GM18861 (cell line): ENCODE results near the gene N4BP2L1.

Experiments
- ATAC-seq: cut with Tn5 transposase; IDR thresholded peaks from one replicate; pipeline ENCODE4 v1.9.1; 2021; ENCODE audit not compliant: unreplicated experiment

The N4BP2L1 gene

DNA sequence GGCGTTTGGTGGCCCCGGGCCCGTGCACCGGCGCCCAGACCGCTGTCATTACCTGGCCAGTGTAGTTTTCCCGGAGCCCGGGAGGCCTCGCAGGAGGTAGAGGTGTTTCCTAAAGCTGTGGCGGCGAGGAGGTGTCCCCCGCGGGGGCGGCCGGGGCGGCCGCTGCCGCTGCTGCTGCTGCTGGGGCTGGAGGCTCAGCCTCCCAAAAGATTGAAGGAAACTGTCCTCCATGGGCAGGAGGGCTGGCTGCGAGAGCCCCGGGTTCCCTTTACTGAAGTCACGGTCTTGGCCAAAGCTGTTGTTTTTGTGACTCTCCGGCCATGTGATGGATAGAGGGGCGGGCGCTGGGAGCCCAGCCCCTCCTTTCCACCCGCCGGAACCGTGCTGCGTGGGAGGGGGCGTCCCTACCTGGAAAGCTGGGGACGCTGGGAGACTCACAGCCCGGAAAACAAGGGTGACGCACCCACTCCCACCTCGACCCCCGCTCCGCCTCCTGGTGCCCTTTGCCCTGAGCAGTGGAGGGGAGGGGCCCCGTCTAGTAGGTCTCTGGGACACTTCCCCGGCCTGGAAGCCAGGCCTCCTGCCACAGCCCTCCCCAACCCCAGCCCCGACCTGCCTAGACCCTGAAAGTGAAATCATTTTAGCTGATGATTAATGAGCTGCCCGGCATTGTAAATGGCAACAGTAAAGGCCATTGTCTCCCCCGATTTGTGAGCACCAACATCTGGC lies at the start of gene N4BP2L1:
Gene N4BP2L1 (minus strand): TSS at position 279 of the 729 bp plus-strand sequence. CDS start 48 bp downstream, at position 231.
- peak; percentile 62 for ATAC-seq

DNA sequence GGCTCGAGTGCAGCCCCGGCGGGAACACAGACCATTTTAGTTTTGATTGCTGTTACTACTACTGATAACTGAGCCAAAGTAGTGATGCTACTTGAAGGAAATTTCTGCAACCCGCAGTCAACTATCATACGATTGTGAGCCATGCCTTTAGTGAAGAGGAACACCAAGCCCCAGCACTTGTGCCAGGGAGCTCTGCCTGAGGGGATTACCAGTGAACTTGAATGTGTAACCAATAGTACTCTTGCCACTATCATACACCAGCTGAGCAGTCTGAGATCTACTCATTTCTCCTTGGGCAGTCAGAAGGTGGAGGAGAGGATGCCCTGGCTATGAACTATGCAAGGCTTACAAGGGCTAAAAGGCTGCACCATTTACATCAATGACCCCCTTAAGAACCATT lies 49.0 kb upstream of the N4BP2L1 start:
- no peak for ATAC-seq

GRCh38 chr13:32476021-32476731 lies 48.2 kb upstream of the N4BP2L1 start:
- ATAC-seq, result no peak

GRCh38 chr13:32474999-32475792 lies 47.3 kb upstream of the N4BP2L1 start:
- ATAC-seq, result no peak

GRCh38 chr13:32473650-32474049 lies 45.7 kb upstream of the N4BP2L1 start:
- no peak for ATAC-seq

- no peak for ATAC-seq
These were observed 44.3 kb upstream of the N4BP2L1 start for GRCh38 chr13:32472194-32472621.

- no peak for ATAC-seq
These were observed 43.4 kb upstream of the N4BP2L1 start for GRCh38 chr13:32471187-32471922.

DNA sequence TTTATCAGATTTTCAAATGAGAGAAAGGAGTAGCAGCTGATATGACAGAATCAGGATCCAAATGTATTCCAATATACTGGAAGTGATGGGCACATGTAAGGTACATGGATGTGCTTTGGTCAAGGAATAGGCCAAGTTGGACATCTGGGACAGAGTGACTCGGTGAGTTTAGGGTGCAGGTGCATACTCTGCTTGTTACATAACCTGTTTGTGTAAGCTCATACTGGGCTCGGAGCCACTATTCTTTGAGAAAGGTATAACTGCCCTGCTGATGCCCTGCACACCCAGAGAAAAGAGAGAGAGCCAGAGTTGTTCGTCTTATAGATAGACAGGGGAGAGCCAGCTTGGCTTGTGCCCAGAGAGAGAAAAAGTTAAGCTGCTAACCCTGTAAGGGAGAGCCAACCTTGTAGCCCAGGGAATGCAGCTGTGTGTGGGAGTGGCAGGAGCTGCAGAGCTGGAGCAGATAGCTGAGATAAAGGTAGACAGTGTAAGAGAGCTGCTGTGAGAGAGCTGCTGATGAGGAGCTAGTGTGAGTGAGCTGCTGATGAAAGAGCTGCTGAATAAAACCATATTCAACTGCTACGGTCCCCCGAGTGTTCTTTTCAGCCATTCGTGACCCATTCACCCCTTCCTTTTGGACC lies 40.7 kb upstream of the N4BP2L1 start:
- ATAC-seq, result no peak

DNA sequence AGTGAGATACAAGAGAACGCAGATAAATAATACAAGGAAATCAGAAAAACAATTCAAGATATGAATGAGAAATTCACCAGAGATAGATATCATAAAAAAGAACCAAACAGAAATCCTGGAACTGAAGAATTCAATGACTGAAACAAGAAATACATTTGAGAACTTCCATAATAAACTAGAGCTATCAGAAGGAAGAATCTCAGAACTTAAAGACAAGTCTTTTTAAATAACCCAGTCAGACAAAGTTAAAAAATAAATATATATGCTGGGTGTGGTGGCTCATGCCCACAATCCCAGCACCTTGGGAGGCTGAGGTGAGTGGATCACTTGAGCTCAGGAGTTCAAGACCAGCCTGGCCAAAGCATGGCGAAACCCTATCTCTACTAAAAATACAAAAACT lies 28.7 kb upstream of the N4BP2L1 start:
- no peak for ATAC-seq

DNA sequence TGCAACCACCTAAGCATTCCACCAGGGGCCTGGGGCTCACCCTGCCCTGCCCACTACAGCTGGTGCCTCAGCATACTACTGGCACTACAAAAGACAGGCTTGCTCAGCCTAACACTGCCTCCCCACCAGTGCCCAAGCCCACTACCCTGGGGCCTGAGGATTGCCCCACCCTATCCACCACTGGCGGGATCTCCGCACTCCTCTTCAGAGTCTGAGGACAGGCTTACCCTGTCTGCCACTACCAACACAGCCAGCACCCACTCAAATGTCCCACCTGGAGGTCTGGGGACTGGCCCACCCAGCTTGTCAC lies 27.6 kb upstream of the N4BP2L1 start:
- no peak for ATAC-seq

- no peak for ATAC-seq
These were observed 27.1 kb upstream of the N4BP2L1 start for GRCh38 chr13:32454886-32455593.

DNA sequence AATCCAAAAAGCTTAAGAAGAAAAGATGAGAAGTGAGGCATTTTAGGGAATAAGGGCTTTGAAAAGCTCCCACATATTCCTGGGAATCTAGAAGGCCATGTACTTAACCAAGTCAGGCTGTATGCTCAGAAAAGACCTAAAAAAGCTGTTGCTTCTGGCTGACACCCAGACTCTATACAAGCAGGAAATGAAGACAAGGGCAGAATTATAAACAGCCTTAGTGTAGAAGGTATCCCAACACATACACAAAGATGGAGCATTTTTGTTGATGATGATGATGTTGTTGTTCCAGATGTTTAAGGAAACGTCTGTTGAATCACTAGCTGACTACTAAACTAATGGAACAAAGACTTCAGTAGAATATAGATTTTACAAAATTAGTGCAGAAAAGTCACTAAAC lies 26.1 kb upstream of the N4BP2L1 start:
- ATAC-seq, result no peak

GRCh38 chr13:32448972-32449371 lies 21.0 kb upstream of the N4BP2L1 start:
- ATAC-seq, result no peak

GRCh38 chr13:32447894-32448623 lies 20.1 kb upstream of the N4BP2L1 start:
- no peak for ATAC-seq

GRCh38 chr13:32446773-32447465 lies 19.0 kb upstream of the N4BP2L1 start:
- ATAC-seq, result no peak

GRCh38 chr13:32446220-32446619 lies 18.3 kb upstream of the N4BP2L1 start:
- no peak for ATAC-seq

DNA sequence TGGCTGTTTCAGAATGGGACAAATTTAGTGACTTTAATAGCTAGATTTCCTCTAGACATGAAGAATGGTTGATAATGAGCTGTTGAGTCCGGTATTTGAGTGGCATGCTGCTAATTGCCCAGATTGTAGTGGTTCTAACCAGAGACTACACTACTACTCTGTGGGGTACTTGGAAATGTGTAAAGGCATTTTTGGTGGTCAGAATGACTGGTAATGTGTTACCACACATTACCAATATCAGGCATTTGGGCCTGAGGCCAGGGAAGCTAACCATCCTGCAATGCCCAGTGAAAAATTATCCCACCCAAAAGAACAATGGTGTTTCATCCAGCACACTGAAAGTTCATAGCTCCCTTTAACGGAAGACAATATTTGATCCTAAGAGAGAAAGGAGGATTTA lies 17.5 kb upstream of the N4BP2L1 start:
- no peak for ATAC-seq

DNA sequence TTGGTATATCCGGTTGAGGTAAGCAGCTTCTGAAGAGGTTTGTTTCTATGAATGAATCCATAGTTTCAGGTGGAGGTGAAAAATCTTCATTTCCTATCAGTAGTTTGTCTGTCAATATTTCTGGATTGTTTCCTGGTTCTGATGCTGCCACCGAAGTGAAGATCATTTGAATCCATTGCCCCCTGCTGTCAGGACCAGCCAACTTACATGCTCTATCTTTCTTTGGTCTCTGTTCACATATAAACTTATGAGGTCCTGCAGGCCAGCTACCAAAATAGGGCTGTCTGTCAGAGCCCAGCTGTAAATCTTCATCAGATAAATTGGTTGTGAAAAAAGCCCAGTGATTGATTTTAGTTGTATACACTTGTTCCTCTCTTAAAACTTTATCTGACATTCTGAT lies 15.2 kb upstream of the N4BP2L1 start:
- ATAC-seq, result peak; percentile 49

- ATAC-seq, result no peak
These were observed 10.9 kb upstream of the N4BP2L1 start for GRCh38 chr13:32438871-32439270.
